ENCODE measurements around the gene DHDH. TPM values are rescaled to one million over a fixed set of nuclear protein-coding genes. Genes with fewer than 3 reads are reported as not detected.
"Not testable (repeated sequence)": the region's sequence is repeated elsewhere in the genome, so short reads cannot be mapped to it uniquely, and the experiment has no call there.

DHDH gene
- total and polyA plus RNA-seq, 11 donors, result 0.15 to 0.49 TPM; not detected in 9

- peaks cover 4 to 100% (median 96%) of the 10 kb centered on the region in 9 donors for H3K36me3 ChIP-seq
- intact Hi-C loops (cut with DNase I), result no loop called here
- WGBS, 4 donors, result 83 to 90% (median 88%) methylated on average over 8 of the region's 8 CpGs
These were observed 17.7 kb upstream of the DHDH start for GRCh38 chr19:48915757-48916156.

DNA sequence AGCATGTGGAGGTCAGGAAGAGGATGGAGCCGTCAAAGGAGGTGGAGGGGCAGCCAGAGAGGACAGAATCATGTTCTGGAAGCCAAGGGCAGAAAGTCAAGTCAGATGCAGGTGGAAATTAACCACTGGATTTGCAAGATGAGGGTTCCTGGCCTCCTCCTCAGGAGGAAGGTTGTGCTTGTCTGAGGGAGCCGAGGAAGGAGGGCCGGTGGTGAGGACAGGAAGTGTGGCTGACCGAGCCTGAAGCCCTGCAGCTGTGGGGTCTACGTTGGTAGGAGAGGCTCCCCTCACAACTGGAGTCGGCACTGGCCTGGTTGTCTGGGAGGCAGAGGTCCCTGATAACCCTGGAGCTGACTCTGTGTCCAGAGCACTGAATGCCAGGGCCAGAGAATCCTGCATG is 15.4 kb upstream of the DHDH start:
- H3K9me3 ChIP-seq, result no peaks in the 10 kb centered on the region
- no peak for TF ChIP-seq CTCF (IDR thresholded peaks at IDR 0.05)
- TF ChIP-seq POLR2A (IDR thresholded peaks at IDR 0.05), result no peak
- no peaks in the 10 kb centered on the region for H3K27me3 ChIP-seq
- DNase-seq (no peak), ATAC-seq (no peak)
- no peak overlapping the region for H3K27ac ChIP-seq
- intact Hi-C loops (cut with DNase I), result no loop called here
- WGBS, 4 donors, result 77 to 88% (median 80%) methylated on average over 6 of the region's 6 CpGs
- peaks cover 4 to 97% (median 93%) of the 10 kb centered on the region in 9 donors for H3K36me3 ChIP-seq
- H3K4me1 ChIP-seq, result no peaks in the 10 kb centered on the region
- no peak overlapping the region for H3K4me3 ChIP-seq

More at GRCh38 chr19:48915757-48916156, 17.7 kb upstream of the DHDH start:
- Histone ChIP-seq H3K27me3 (no peaks in the 10 kb centered on the region), H3K4me3 (no peak overlapping the region), H3K27ac (no peak overlapping the region), H3K4me1 (no peaks in the 10 kb centered on the region), H3K9me3 (no peaks in the 10 kb centered on the region)
- TF ChIP-seq POLR2A (IDR thresholded peaks at IDR 0.05) (no peak), CTCF (IDR thresholded peaks at IDR 0.05) (no peak)
- no peak for ATAC-seq
- DNase-seq, result no peak

DNA sequence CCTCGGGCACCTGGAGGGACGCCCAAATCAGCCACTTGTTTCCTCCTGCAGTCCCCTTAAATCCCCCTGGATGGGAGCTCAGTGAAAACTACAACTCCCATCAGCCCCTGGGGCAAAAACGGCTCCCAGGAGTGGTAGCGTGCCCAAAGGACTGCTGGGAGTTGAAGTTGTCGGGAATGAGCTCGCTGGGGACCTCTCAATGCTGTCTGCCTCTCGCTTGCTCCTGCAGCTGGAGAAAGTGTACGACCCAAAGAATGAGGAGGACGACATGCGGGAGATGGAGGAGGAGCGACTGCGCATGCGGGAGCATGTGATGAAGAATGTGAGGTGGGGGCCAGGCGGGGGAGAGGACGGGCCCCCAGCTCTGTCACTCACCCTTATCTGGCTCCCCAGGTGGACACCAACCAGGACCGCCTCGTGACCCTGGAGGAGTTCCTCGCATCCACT is 14.7 kb upstream of the DHDH start:
- WGBS, 4 donors, result 83 to 87% (median 84%) methylated on average over 18 of the region's 18 CpGs
- intact Hi-C loops (cut with DNase I), result no loop called here

DNA sequence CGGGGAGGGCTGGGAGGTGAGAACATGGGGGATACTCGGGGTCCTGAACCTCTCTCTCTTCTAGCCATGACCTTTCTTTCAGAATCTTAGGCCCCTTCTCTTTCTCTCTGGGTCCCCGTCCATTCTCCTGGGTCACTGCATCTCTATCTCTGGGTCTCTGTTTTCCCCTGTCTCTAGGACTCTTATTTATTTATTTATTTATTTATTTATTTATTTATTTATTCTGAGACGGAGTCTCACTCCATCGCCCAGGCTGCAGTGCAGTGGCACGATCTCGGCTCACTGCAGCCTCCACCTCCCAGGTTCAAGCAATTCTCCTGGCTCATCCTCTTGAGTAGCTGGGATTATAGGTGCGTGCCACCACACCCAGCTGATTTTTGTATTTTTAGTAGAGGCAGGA is 14.2 kb upstream of the DHDH start:
- H3K9me3 ChIP-seq; H3K27me3 ChIP-seq; H3K4me3 ChIP-seq; H3K4me1 ChIP-seq; ATAC-seq; H3K27ac ChIP-seq; DNase-seq; intact Hi-C loops (cut with DNase I): not testable (repeated sequence)
- WGBS, 4 donors, result 92 to 95% (median 93%) methylated on average over 8 of the region's 8 CpGs
- peaks cover 3 to 90% (median 83%) of the 10 kb centered on the region in 9 donors for H3K36me3 ChIP-seq

More for the DNA sequence above, 14.7 kb upstream of the DHDH start:
- DNase-seq (no peak), ATAC-seq (peak in 2 of 4 donors; percentile 42 to 54)
- Histone ChIP-seq H3K36me3 (peaks cover 4 to 94% (median 87%) of the 10 kb centered on the region in 9 donors), H3K27ac (no peak overlapping the region), H3K9me3 (no peaks in the 10 kb centered on the region), H3K4me3 (no peak overlapping the region), H3K4me1 (no peaks in the 10 kb centered on the region), H3K27me3 (no peaks in the 10 kb centered on the region)
- TF ChIP-seq CTCF (IDR thresholded peaks at IDR 0.05), result no peak

DNA sequence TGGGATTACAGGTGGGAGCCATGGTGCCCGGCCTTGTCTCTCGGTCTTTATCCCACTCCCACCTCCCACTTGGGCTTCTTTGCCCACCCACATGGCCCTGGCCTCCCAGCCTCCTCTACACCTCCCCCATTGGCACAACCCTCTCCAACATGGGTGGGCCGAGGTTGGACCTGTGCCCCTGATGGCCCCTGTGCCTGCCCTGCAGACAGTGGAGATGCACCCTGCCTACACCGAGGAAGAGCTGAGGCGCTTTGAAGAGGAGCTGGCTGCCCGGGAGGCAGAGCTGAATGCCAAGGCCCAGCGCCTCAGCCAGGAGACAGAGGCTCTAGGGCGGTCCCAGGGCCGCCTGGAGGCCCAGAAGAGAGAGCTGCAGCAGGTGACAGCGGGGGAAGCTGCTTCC is 12.6 kb upstream of the DHDH start:
- TF ChIP-seq POLR2A (IDR thresholded peaks at IDR 0.05) (no peak), CTCF (IDR thresholded peaks at IDR 0.05) (no peak)
- Histone ChIP-seq H3K9me3 (no peaks in the 10 kb centered on the region), H3K4me3 (no peak overlapping the region), H3K27me3 (no peaks in the 10 kb centered on the region), H3K4me1 (no peaks in the 10 kb centered on the region), H3K27ac (no peak overlapping the region), H3K36me3 (peaks cover 0 to 73% (median 66%) of the 10 kb centered on the region in 9 donors)
- ATAC-seq (no peak), DNase-seq (no peak)
- intact Hi-C loops (cut with DNase I), result no loop called here
- 87 to 92% (median 88%) methylated on average over 10 of the region's 10 CpGs for WGBS, 4 donors

Data from heart left ventricle (tissue), 16 donors.